Gastroesophageal sphincter (tissue), 3 donors: ENCODE results near the gene CERKL.

ENCODE experiments used
- CTCF ChIP-seq, 4 experiments: fragments of 200-600 bp in 2 of 4; fragments of 450-650 bp in 2 of 4; sonication (generic) in 1 of 4; IDR thresholded peaks; one replicate each; pipeline ENCODE4 v1.5.1; 2017 to 2019; ENCODE audit warnings: antibody characterized with exemption in 4 of 4, mild to moderate bottlenecking in 2 of 4, moderate library complexity in 2 of 4
- POLR2AphosphoS5 ChIP-seq: sonication (generic); formaldehyde crosslinking; IDR thresholded peaks from one replicate; pipeline ENCODE4 v1.6.1; 2017; ENCODE audit warnings: antibody characterized with exemption

- TF ChIP-seq CTCF (IDR thresholded peaks at IDR 0.05) (no peak), POLR2AphosphoS5 (no peak)
Observed at GRCh38 chr2:181517685-181518301, 139.1 kb downstream of the CERKL start.
